ENCODE data around the gene DLGAP4. TPM values are rescaled to one million over a fixed set of nuclear protein-coding genes. Genes with fewer than 3 reads are reported as not detected.

DLGAP4 gene
- polyA plus RNA-seq, 1 donor (not counting 4 experiments of a cell fraction or from before 2014, with no cell fraction given), result 9.6 TPM

DNA sequence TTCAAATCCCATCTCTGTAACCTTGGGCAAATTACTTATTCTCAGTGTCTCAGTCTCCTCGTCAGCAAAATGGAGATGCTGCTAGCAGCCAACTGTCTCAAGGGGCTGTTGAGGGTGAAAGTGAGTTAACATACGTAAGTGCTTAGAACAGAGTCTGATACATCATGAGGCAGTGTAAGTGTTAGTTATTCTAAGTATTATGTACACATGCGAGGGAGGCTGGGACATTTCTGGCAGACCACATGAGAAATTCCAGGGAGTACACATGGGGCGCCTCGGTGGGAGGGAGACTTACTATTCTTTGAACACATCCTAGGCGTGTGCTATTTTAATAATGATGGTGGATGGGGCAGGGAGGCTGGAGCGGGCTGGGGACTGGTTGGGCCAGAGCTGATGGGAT is 99.1 kb downstream of the DLGAP4 start:
- no peak overlapping the region for H3K4me3 ChIP-seq (ENCODE audit: control insufficient read depth in 2 of 3, extremely low read depth in 1 of 3, insufficient read depth in 2 of 3, low read depth in 1 of 3, low read length in 3 of 3)
- H3K79me2 ChIP-seq (ENCODE audit: control insufficient read depth, insufficient read depth, low read length), result no peaks in the 10 kb centered on the region
- TF ChIP-seq EZH2 (IDR thresholded peaks at IDR 0.05; ENCODE audit: low read length), result no peak
- H3K27ac ChIP-seq (ENCODE audit: control insufficient read depth, insufficient read depth, low read length), result no peak overlapping the region
- dilution Hi-C loops (cut with MboI; ENCODE audit: extremely low pct_ligation_motif_present, low sequenced_read_pairs), result no loop called here
- no peaks in the 10 kb centered on the region for H3K9me3 ChIP-seq (ENCODE audit: control insufficient read depth, low read depth, low read length)
- H3K9ac ChIP-seq (ENCODE audit: control insufficient read depth, extremely low read depth, insufficient read depth, low read length), result no peak overlapping the region
- DNase-seq (ENCODE audit: low read depth, low spot score) (no peak), FAIRE-seq (no peak)
- no peak overlapping the region for H3K4me2 ChIP-seq (ENCODE audit: control insufficient read depth, extremely low read depth, insufficient read depth, low read depth, low read length)
- H3K36me3 ChIP-seq (ENCODE audit: control insufficient read depth in 2 of 2, extremely low read depth in 1 of 2, insufficient read depth in 2 of 2, low read length in 2 of 2), result no peaks in the 10 kb centered on the region
- H3K4me1 ChIP-seq (ENCODE audit: control insufficient read depth, extremely low read depth, insufficient read depth, low read length), result peaks cover 30% of the 10 kb centered on the region
- no peaks in the 10 kb centered on the region for H4K20me1 ChIP-seq (ENCODE audit: control insufficient read depth, extremely low read depth, insufficient read depth, low read length)
- no peaks in the 10 kb centered on the region for H3K9me1 ChIP-seq (ENCODE audit: control insufficient read depth, extremely low read depth, insufficient read depth, low read length)
- H2AFZ ChIP-seq (ENCODE audit: control insufficient read depth, low read length), result no peak overlapping the region
- H3K27me3 ChIP-seq (ENCODE audit: control insufficient read depth, extremely low read depth, insufficient read depth, low read length), result peaks cover 18% of the 10 kb centered on the region

DNA sequence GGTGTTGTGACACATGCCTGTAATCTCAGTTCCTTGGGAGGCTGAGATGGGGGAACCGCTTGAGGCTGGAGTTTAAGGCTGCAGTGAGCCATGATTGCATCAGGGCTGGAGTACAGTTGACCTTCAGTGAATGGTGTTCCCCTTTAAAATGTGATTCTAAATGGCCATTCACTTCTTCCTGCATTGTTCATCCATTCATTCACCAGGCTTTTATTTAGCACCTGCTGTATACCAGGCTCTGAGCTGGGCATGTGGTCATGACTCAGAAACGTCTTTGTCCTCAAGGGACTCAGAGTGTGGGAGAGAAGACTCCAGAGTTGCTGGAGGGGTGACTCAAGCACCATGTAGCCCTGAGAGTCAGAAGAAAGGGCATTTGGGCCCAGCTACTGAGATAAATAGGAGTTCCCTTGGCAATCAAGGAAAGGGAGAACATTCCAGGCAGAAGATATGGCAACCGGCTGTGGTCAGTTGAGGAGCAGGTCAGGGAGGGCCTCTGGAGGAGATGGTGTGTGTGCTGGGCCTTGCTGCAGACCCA is 101.1 kb downstream of the DLGAP4 start:
- DNase-seq (ENCODE audit: low read depth, low spot score) (peak; percentile 45), FAIRE-seq (peak; percentile 69)
- Histone ChIP-seq H3K27me3 (ENCODE audit: control insufficient read depth, extremely low read depth, insufficient read depth, low read length) (peaks cover 6% of the 10 kb centered on the region), H3K4me2 (ENCODE audit: control insufficient read depth, extremely low read depth, insufficient read depth, low read depth, low read length) (no peak overlapping the region), H4K20me1 (ENCODE audit: control insufficient read depth, extremely low read depth, insufficient read depth, low read length) (no peaks in the 10 kb centered on the region), H3K4me1 (ENCODE audit: control insufficient read depth, extremely low read depth, insufficient read depth, low read length) (peaks cover 26% of the 10 kb centered on the region), H3K36me3 (ENCODE audit: control insufficient read depth in 2 of 2, extremely low read depth in 1 of 2, insufficient read depth in 2 of 2, low read length in 2 of 2) (no peaks in the 10 kb centered on the region), H3K9me1 (ENCODE audit: control insufficient read depth, extremely low read depth, insufficient read depth, low read length) (no peaks in the 10 kb centered on the region), H3K79me2 (ENCODE audit: control insufficient read depth, insufficient read depth, low read length) (no peaks in the 10 kb centered on the region), H2AFZ (ENCODE audit: control insufficient read depth, low read length) (no peak overlapping the region), H3K27ac (ENCODE audit: control insufficient read depth, insufficient read depth, low read length) (peak overlapping the region; percentile 61), H3K4me3 (ENCODE audit: control insufficient read depth in 2 of 3, extremely low read depth in 1 of 3, insufficient read depth in 2 of 3, low read depth in 1 of 3, low read length in 3 of 3) (no peak overlapping the region), H3K9ac (ENCODE audit: control insufficient read depth, extremely low read depth, insufficient read depth, low read length) (no peak overlapping the region), H3K9me3 (ENCODE audit: control insufficient read depth, low read depth, low read length) (no peaks in the 10 kb centered on the region)
- TF ChIP-seq, protein P1, sequence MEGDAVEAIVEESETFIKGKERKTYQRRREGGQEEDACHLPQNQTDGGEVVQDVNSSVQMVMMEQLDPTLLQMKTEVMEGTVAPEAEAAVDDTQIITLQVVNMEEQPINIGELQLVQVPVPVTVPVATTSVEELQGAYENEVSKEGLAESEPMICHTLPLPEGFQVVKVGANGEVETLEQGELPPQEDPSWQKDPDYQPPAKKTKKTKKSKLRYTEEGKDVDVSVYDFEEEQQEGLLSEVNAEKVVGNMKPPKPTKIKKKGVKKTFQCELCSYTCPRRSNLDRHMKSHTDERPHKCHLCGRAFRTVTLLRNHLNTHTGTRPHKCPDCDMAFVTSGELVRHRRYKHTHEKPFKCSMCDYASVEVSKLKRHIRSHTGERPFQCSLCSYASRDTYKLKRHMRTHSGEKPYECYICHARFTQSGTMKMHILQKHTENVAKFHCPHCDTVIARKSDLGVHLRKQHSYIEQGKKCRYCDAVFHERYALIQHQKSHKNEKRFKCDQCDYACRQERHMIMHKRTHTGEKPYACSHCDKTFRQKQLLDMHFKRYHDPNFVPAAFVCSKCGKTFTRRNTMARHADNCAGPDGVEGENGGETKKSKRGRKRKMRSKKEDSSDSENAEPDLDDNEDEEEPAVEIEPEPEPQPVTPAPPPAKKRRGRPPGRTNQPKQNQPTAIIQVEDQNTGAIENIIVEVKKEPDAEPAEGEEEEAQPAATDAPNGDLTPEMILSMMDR (optimal IDR thresholded peaks at IDR 0.05 in 1 of 3, IDR thresholded peaks at IDR 0.05 in 1 of 3, conservative IDR thresholded peaks at IDR 0.05 in 1 of 3; ENCODE audit: extremely low read depth in 1 of 3, insufficient read depth in 2 of 3, low read length in 3 of 3), result no peak
- no peak for TF ChIP-seq EZH2 (IDR thresholded peaks at IDR 0.05; ENCODE audit: low read length)
- dilution Hi-C loops (cut with MboI; ENCODE audit: extremely low pct_ligation_motif_present, low sequenced_read_pairs), result no loop called here

DNA sequence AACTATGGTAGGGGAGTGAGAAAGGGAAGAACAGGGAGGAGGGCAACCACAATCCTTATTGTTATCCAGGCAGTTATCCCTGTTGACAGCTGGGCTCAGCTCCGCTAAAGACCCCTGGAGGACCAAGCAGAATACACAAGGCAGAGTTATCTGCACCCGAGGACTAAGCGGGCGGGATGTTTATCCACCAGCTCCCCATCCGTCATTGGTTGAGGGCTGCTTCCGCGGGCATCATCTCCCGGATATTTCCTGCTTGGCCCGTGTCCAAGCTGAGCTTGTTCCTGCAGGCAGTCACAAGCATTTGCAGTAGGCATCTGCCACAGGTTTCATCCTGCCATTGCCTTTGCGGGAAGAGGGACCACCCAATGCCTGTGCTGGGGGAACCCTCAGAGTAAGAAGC is 102.1 kb downstream of the DLGAP4 start:
- peak; percentile 98 for FAIRE-seq
- Histone ChIP-seq H2AFZ (ENCODE audit: control insufficient read depth, low read length) (peak overlapping the region; percentile 61), H3K9ac (ENCODE audit: control insufficient read depth, extremely low read depth, insufficient read depth, low read length) (no peak overlapping the region)

More for the DNA sequence above, 102.1 kb downstream of the DLGAP4 start:
- H3K9me3 ChIP-seq (ENCODE audit: control insufficient read depth, low read depth, low read length), result no peaks in the 10 kb centered on the region
- H3K9me1 ChIP-seq (ENCODE audit: control insufficient read depth, extremely low read depth, insufficient read depth, low read length), result no peaks in the 10 kb centered on the region
- no peak overlapping the region for H3K4me3 ChIP-seq (ENCODE audit: control insufficient read depth in 2 of 3, extremely low read depth in 1 of 3, insufficient read depth in 2 of 3, low read depth in 1 of 3, low read length in 3 of 3)
- TF ChIP-seq, protein P1 (optimal IDR thresholded peaks at IDR 0.05 in 1 of 3, IDR thresholded peaks at IDR 0.05 in 1 of 3, conservative IDR thresholded peaks at IDR 0.05 in 1 of 3; ENCODE audit: extremely low read depth in 1 of 3, insufficient read depth in 2 of 3, low read length in 3 of 3), result no peak
- TF ChIP-seq EZH2 (IDR thresholded peaks at IDR 0.05; ENCODE audit: low read length), result no peak
- no peaks in the 10 kb centered on the region for H4K20me1 ChIP-seq (ENCODE audit: control insufficient read depth, extremely low read depth, insufficient read depth, low read length)
- H3K4me1 ChIP-seq (ENCODE audit: control insufficient read depth, extremely low read depth, insufficient read depth, low read length), result peaks cover 26% of the 10 kb centered on the region
- dilution Hi-C loops (cut with MboI; ENCODE audit: extremely low pct_ligation_motif_present, low sequenced_read_pairs), result no loop called here
- peak overlapping the region; percentile 39 for H3K4me2 ChIP-seq (ENCODE audit: control insufficient read depth, extremely low read depth, insufficient read depth, low read depth, low read length)
- DNase-seq (ENCODE audit: low read depth, low spot score), result peak; percentile 84
- no peaks in the 10 kb centered on the region for H3K36me3 ChIP-seq (ENCODE audit: control insufficient read depth in 2 of 2, extremely low read depth in 1 of 2, insufficient read depth in 2 of 2, low read length in 2 of 2)
- H3K27me3 ChIP-seq (ENCODE audit: control insufficient read depth, extremely low read depth, insufficient read depth, low read length), result peaks cover 3% of the 10 kb centered on the region
- H3K79me2 ChIP-seq (ENCODE audit: control insufficient read depth, insufficient read depth, low read length), result no peaks in the 10 kb centered on the region
- H3K27ac ChIP-seq (ENCODE audit: control insufficient read depth, insufficient read depth, low read length), result peak overlapping the region; percentile 61
